ENCODE data around the gene PHF20. TPM values are rescaled to one million over a fixed set of nuclear protein-coding genes. Genes with fewer than 3 reads are reported as not detected.

PHF20 gene
- total RNA-seq, 1 donor from 2014 or later = 76.1 TPM

- TF ChIP-seq, protein P1, sequence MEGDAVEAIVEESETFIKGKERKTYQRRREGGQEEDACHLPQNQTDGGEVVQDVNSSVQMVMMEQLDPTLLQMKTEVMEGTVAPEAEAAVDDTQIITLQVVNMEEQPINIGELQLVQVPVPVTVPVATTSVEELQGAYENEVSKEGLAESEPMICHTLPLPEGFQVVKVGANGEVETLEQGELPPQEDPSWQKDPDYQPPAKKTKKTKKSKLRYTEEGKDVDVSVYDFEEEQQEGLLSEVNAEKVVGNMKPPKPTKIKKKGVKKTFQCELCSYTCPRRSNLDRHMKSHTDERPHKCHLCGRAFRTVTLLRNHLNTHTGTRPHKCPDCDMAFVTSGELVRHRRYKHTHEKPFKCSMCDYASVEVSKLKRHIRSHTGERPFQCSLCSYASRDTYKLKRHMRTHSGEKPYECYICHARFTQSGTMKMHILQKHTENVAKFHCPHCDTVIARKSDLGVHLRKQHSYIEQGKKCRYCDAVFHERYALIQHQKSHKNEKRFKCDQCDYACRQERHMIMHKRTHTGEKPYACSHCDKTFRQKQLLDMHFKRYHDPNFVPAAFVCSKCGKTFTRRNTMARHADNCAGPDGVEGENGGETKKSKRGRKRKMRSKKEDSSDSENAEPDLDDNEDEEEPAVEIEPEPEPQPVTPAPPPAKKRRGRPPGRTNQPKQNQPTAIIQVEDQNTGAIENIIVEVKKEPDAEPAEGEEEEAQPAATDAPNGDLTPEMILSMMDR (IDR thresholded peaks at IDR 0.05; ENCODE audit: partially characterized antibody, unreplicated experiment) = no peak
- DNase-seq = no peak
- H3K4me1 Mint-ChIP-seq (ENCODE audit: low read depth, unreplicated experiment) = peaks cover 10% of the 10 kb centered on the region
- peaks cover 6% of the 10 kb centered on the region for H3K36me3 Mint-ChIP-seq (ENCODE audit: unreplicated experiment)
- no peaks in the 10 kb centered on the region for H3K27me3 Mint-ChIP-seq (ENCODE audit: unreplicated experiment)
- no peak overlapping the region for H3K4me3 Mint-ChIP-seq (ENCODE audit: unreplicated experiment)
- H3K27ac Mint-ChIP-seq (ENCODE audit: unreplicated experiment) = no peak overlapping the region
- peaks cover 4% of the 10 kb centered on the region for H3K9me3 Mint-ChIP-seq (ENCODE audit: unreplicated experiment)
Measured at GRCh38 chr20:35909796-35910195, 138.0 kb downstream of the PHF20 start.

- Mint-ChIP-seq H3K36me3 (ENCODE audit: unreplicated experiment) (peaks cover 1% of the 10 kb centered on the region), H3K27me3 (ENCODE audit: unreplicated experiment) (no peaks in the 10 kb centered on the region), H3K27ac (ENCODE audit: unreplicated experiment) (no peak overlapping the region), H3K9me3 (ENCODE audit: unreplicated experiment) (peaks cover 4% of the 10 kb centered on the region), H3K4me3 (ENCODE audit: unreplicated experiment) (no peak overlapping the region), H3K4me1 (ENCODE audit: low read depth, unreplicated experiment) (peaks cover 10% of the 10 kb centered on the region)
- no peak for DNase-seq
- TF ChIP-seq, protein P1 (IDR thresholded peaks at IDR 0.05; ENCODE audit: partially characterized antibody, unreplicated experiment) = no peak
Measured at GRCh38 chr20:35910254-35910653, 138.4 kb downstream of the PHF20 start.

GRCh38 chr20:35912881-35913280 lies 141.1 kb downstream of the PHF20 start:
- Mint-ChIP-seq H3K27me3 (ENCODE audit: unreplicated experiment) (no peaks in the 10 kb centered on the region), H3K27ac (ENCODE audit: unreplicated experiment) (no peak overlapping the region), H3K4me1 (ENCODE audit: low read depth, unreplicated experiment) (peaks cover 3% of the 10 kb centered on the region), H3K9me3 (ENCODE audit: unreplicated experiment) (no peaks in the 10 kb centered on the region), H3K36me3 (ENCODE audit: unreplicated experiment) (no peaks in the 10 kb centered on the region), H3K4me3 (ENCODE audit: unreplicated experiment) (no peak overlapping the region)
- DNase-seq = no peak
- TF ChIP-seq, protein P1 (IDR thresholded peaks at IDR 0.05; ENCODE audit: partially characterized antibody, unreplicated experiment) = no peak

DNA sequence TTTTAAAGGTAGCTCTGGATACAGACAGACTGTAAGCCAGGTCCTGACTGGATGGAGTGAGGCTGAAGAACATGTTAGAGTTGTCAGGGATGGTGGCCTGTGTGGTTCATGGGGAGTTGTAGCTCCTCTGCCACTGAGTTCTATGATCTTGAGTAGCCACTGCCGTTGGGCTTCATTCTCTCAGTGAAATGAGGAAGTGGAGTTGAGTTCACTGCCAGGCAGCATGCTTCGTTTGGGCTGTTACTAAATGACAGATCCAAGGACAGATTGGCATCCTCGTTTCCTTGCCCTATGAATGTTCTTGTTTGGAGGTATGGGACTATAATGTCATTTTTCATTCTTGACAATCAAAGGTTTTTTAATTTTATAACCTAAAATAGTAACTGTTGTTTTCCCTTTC lies 145.3 kb downstream of the PHF20 start:
- DNase-seq = no peak
- TF ChIP-seq, protein P1 (IDR thresholded peaks at IDR 0.05; ENCODE audit: partially characterized antibody, unreplicated experiment) = no peak
- H3K9me3 Mint-ChIP-seq (ENCODE audit: unreplicated experiment) = no peaks in the 10 kb centered on the region
- H3K27ac Mint-ChIP-seq (ENCODE audit: unreplicated experiment) = no peak overlapping the region
- H3K36me3 Mint-ChIP-seq (ENCODE audit: unreplicated experiment) = no peaks in the 10 kb centered on the region
- H3K4me3 Mint-ChIP-seq (ENCODE audit: unreplicated experiment) = no peak overlapping the region
- H3K27me3 Mint-ChIP-seq (ENCODE audit: unreplicated experiment) = no peaks in the 10 kb centered on the region
- peaks cover 3% of the 10 kb centered on the region for H3K4me1 Mint-ChIP-seq (ENCODE audit: low read depth, unreplicated experiment)

DNA sequence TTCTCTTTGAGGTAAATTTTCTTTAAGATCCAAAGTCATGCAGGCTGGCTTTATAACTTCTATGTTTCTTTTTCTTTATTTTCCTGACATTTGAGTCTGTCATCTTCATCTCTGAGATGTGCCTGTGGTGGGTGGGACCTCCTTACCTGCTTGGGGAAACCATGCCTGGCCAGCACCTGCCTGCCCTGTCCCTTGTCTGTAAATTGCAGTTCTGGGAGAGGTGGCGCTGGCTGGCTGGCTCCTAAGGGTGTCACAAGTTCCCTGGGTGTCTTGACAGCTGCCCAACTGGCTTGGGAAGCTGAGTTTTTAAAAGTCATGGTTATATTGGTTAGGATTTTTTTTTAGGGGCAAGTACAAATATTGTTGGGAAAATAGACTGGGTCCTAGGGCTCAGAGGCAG lies 146.2 kb downstream of the PHF20 start:
- Mint-ChIP-seq H3K9me3 (ENCODE audit: unreplicated experiment) (no peaks in the 10 kb centered on the region), H3K27ac (ENCODE audit: unreplicated experiment) (no peak overlapping the region), H3K4me3 (ENCODE audit: unreplicated experiment) (no peak overlapping the region), H3K27me3 (ENCODE audit: unreplicated experiment) (no peaks in the 10 kb centered on the region), H3K36me3 (ENCODE audit: unreplicated experiment) (no peaks in the 10 kb centered on the region), H3K4me1 (ENCODE audit: low read depth, unreplicated experiment) (no peaks in the 10 kb centered on the region)
- DNase-seq = no peak
- TF ChIP-seq, protein P1 (IDR thresholded peaks at IDR 0.05; ENCODE audit: partially characterized antibody, unreplicated experiment) = no peak
